ENCODE data around the gene LRRC47. TPM values are rescaled to one million over a fixed set of nuclear protein-coding genes. Genes with fewer than 3 reads are reported as not detected.

LRRC47 gene
- total RNA-seq, 1 donor from 2014 or later = 55.4 TPM

GRCh38 chr1:3820316-3820715, 24.0 kb upstream of the LRRC47 start:
- H3K27me3 Mint-ChIP-seq (ENCODE audit: low read depth) = no peaks in the 10 kb centered on the region
- TF ChIP-seq CTCF (IDR thresholded peaks at IDR 0.05; ENCODE audit: unreplicated experiment) = no peak
- H3K4me1 Mint-ChIP-seq = peaks cover 6% of the 10 kb centered on the region
- H3K9me3 Mint-ChIP-seq = no peaks in the 10 kb centered on the region
- H3K36me3 Mint-ChIP-seq = peaks cover 39% of the 10 kb centered on the region
- H3K27ac Mint-ChIP-seq = no peak overlapping the region
- no peak overlapping the region for H3K4me3 Mint-ChIP-seq
- no peak for DNase-seq (ENCODE audit: low spot score in 2 of 2, unreplicated experiment in 2 of 2)

GRCh38 chr1:3819771-3820200, 23.5 kb upstream of the LRRC47 start:
- peaks cover 6% of the 10 kb centered on the region for H3K4me1 Mint-ChIP-seq
- no peak overlapping the region for H3K4me3 Mint-ChIP-seq
- no peaks in the 10 kb centered on the region for H3K27me3 Mint-ChIP-seq (ENCODE audit: low read depth)
- H3K36me3 Mint-ChIP-seq = peaks cover 42% of the 10 kb centered on the region
- no peaks in the 10 kb centered on the region for H3K9me3 Mint-ChIP-seq
- no peak for DNase-seq (ENCODE audit: low spot score in 2 of 2, unreplicated experiment in 2 of 2)
- no peak for TF ChIP-seq CTCF (IDR thresholded peaks at IDR 0.05; ENCODE audit: unreplicated experiment)
- H3K27ac Mint-ChIP-seq = no peak overlapping the region

GRCh38 chr1:3817821-3818597, 21.7 kb upstream of the LRRC47 start:
- TF ChIP-seq CTCF (IDR thresholded peaks at IDR 0.05; ENCODE audit: unreplicated experiment) = no peak

GRCh38 chr1:3817138-3817740, 20.9 kb upstream of the LRRC47 start:
- H3K36me3 Mint-ChIP-seq = peaks cover 32% of the 10 kb centered on the region
- no peak overlapping the region for H3K27ac Mint-ChIP-seq
- H3K9me3 Mint-ChIP-seq = no peaks in the 10 kb centered on the region
- no peak overlapping the region for H3K4me3 Mint-ChIP-seq
- no peak for DNase-seq (ENCODE audit: low spot score in 2 of 2, unreplicated experiment in 2 of 2)
- H3K4me1 Mint-ChIP-seq = peaks cover 6% of the 10 kb centered on the region
- H3K27me3 Mint-ChIP-seq (ENCODE audit: low read depth) = no peaks in the 10 kb centered on the region
- TF ChIP-seq CTCF (IDR thresholded peaks at IDR 0.05; ENCODE audit: unreplicated experiment) = no peak

More at GRCh38 chr1:3817821-3818597, 21.7 kb upstream of the LRRC47 start:
- H3K4me1 Mint-ChIP-seq = peaks cover 6% of the 10 kb centered on the region
- H3K4me3 Mint-ChIP-seq = no peak overlapping the region
- H3K27ac Mint-ChIP-seq = no peak overlapping the region
- DNase-seq (ENCODE audit: low spot score in 2 of 2, unreplicated experiment in 2 of 2) = no peak
- no peaks in the 10 kb centered on the region for H3K27me3 Mint-ChIP-seq (ENCODE audit: low read depth)
- peaks cover 36% of the 10 kb centered on the region for H3K36me3 Mint-ChIP-seq
- no peaks in the 10 kb centered on the region for H3K9me3 Mint-ChIP-seq

GRCh38 chr1:3816331-3817137, 20.2 kb upstream of the LRRC47 start:
- H3K27ac Mint-ChIP-seq = no peak overlapping the region
- TF ChIP-seq CTCF (IDR thresholded peaks at IDR 0.05; ENCODE audit: unreplicated experiment) = no peak
- H3K9me3 Mint-ChIP-seq = no peaks in the 10 kb centered on the region
- peaks cover 27% of the 10 kb centered on the region for H3K36me3 Mint-ChIP-seq
- no peak overlapping the region for H3K4me3 Mint-ChIP-seq
- peaks cover under 1% of the 10 kb centered on the region for H3K27me3 Mint-ChIP-seq (ENCODE audit: low read depth)
- no peak for DNase-seq (ENCODE audit: low spot score in 2 of 2, unreplicated experiment in 2 of 2)
- H3K4me1 Mint-ChIP-seq = peaks cover 6% of the 10 kb centered on the region

Data from mesothelial cell of epicardium (in vitro differentiated cells).